WERI-Rb-1 (cell line): Measurements from ENCODE around the gene AGT.

Experiments used
- DNase-seq: peaks from one replicate; pipeline ENCODE4 v3.0.0-alpha.2; 2020
- H3K27ac ChIP-seq: fragments of 250-450 bp; sonication (Bioruptor Pico); 2 replicates; pipeline ENCODE4 v1.5.1; 2020; ENCODE audit warnings: mild to moderate bottlenecking, moderate library complexity
- H3K27me3 ChIP-seq: fragments of 250-450 bp; sonication (Bioruptor Pico); 2 replicates; pipeline ENCODE4 v1.5.1; 2021; ENCODE audit warnings: mild to moderate bottlenecking, low read depth, moderate library complexity; ENCODE audit not compliant: insufficient read depth, severe bottlenecking
- H3K36me3 ChIP-seq: fragments of 250-450 bp; sonication (Bioruptor Pico); 2 replicates; pipeline ENCODE4 v1.5.1; 2020; ENCODE audit warnings: mild to moderate bottlenecking, moderate library complexity
- H3K4me3 ChIP-seq: 2 replicates; pipeline ENCODE4 v1.5.1; 2011; ENCODE audit warnings: low read depth, mild to moderate bottlenecking, control low read depth, low read length
- H3K9me3 ChIP-seq: fragments of 250-450 bp; sonication (Bioruptor Pico); 2 replicates; pipeline ENCODE4 v1.5.1; 2021; ENCODE audit warnings: mild to moderate bottlenecking, moderate library complexity; ENCODE audit not compliant: severe bottlenecking
- TF ChIP-seq, protein P1 (sequence below): IDR thresholded peaks from 2 replicates; pipeline ENCODE4 v1.5.1; 2011; ENCODE audit warnings: low read depth, mild to moderate bottlenecking, control low read depth, inconsistent platforms, low read length

AGT gene

DNA sequence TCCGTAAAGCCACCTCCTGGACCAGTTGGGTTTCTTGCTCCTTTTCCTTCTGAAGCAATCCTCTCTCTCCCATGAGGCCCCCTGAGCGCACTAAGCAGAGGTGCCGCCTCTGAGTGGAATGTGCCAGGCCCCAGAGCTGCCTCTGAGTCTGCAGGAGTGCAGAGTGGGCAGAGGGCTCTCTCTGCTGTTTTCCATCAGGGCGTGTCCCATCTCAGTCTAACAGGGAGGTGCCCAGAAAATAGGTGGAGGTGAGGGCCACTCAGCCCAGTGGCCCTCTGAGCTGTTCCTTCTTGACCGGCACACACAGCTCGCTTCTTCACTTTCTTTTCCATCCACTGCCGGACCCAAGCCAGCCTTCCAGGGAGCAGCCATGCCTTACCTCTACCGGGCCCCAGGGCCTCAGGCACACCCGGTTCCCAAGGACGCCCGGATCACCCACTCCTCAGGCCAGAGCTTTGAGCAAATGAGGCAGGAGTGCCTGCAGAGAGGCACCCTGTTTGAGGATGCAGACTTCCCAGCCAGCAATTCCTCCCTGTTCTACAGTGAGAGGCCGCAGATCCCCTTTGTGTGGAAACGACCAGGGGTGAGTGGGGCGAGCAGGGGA is 33.3 kb upstream of the AGT start, which contains the start of gene CAPN9:
CAPN9 (plus strand) TSS at position 262 of the 604 bp plus-strand sequence; CDS start at position 371, 109 bp downstream.
- DNase-seq, result no peak
- TF ChIP-seq, protein P1, sequence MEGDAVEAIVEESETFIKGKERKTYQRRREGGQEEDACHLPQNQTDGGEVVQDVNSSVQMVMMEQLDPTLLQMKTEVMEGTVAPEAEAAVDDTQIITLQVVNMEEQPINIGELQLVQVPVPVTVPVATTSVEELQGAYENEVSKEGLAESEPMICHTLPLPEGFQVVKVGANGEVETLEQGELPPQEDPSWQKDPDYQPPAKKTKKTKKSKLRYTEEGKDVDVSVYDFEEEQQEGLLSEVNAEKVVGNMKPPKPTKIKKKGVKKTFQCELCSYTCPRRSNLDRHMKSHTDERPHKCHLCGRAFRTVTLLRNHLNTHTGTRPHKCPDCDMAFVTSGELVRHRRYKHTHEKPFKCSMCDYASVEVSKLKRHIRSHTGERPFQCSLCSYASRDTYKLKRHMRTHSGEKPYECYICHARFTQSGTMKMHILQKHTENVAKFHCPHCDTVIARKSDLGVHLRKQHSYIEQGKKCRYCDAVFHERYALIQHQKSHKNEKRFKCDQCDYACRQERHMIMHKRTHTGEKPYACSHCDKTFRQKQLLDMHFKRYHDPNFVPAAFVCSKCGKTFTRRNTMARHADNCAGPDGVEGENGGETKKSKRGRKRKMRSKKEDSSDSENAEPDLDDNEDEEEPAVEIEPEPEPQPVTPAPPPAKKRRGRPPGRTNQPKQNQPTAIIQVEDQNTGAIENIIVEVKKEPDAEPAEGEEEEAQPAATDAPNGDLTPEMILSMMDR, result no peak
- H3K27me3 ChIP-seq, result no peaks in the 10 kb centered on the region
- H3K4me3 ChIP-seq, result no peak within 1 kb of the TSS
- no peaks in the 10 kb centered on the region for H3K36me3 ChIP-seq
- no peak within 1 kb of the TSS for H3K27ac ChIP-seq
- no peaks in the 10 kb centered on the region for H3K9me3 ChIP-seq

DNA sequence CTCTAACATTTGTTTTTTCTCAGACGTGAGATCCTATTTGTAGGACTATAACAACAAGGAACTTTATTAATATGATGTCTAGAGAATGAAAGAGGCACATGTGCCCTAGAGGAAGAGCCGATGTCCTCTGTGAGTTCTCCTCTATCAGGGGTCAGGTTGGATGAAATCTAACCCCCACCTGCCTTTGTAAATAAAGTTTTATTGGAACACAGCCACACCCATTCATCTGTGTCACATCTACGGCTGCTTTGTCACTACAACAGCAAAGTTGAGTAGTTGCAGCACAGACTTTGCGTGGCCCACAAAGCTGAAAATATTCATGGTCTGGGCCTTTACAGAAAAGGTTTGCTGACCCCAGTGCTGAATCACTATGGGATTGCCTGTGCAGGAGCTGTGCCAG is 32.7 kb upstream of the AGT start:
- TF ChIP-seq, protein P1, result no peak
- Histone ChIP-seq H3K27ac (no peak overlapping the region), H3K27me3 (no peaks in the 10 kb centered on the region), H3K4me3 (no peak overlapping the region), H3K36me3 (no peaks in the 10 kb centered on the region), H3K9me3 (no peaks in the 10 kb centered on the region)
- no peak for DNase-seq

DNA sequence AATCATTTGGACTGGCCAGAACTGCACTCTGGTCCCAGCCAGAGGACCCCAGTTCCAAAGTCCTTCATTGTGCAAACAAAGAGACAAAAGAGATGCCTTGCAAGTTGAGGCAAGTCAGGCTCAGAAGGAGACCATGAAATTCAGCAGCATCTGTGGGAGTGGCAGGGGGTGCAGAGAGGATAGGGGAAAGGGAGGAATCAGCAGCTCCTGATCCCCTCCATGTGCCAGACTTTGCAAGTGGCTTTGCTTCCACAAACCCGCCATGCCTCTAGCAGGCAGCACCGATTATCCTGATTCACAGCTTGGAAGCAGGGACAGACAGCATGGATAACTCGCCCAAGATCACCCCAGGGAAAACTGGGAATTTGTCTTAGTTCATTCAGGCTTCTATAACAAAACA is 31.1 kb upstream of the AGT start:
- Histone ChIP-seq H3K27me3 (no peaks in the 10 kb centered on the region), H3K4me3 (no peak overlapping the region), H3K9me3 (no peaks in the 10 kb centered on the region), H3K27ac (no peak overlapping the region), H3K36me3 (no peaks in the 10 kb centered on the region)
- TF ChIP-seq, protein P1, result peak; percentile 10; the same call in 1 of the 2 replicates
- DNase-seq, result peak; percentile 58

DNA sequence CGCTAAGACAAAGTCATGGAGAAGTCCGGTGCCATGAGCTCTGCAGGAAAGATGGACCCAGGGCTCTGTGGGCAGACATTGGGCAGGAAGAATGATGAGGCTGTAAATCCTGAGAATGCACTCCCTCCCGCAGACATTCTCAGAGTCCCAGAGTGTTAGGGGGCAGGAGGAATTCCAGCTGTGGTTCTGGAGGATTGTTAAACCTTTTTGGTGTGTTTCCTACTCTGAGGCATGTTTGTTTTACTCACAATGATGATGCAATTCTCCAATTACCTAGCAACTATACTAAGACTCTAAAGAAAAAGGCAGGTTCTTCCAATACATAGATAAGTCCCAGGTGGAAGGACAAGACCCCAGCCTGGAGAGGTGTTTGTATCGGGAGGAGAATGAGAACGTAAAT is 30.5 kb upstream of the AGT start:
- Histone ChIP-seq H3K27ac (no peak overlapping the region), H3K27me3 (no peaks in the 10 kb centered on the region), H3K4me3 (no peak overlapping the region), H3K9me3 (no peaks in the 10 kb centered on the region), H3K36me3 (no peaks in the 10 kb centered on the region)
- no peak for DNase-seq
- TF ChIP-seq, protein P1, result no peak

DNA sequence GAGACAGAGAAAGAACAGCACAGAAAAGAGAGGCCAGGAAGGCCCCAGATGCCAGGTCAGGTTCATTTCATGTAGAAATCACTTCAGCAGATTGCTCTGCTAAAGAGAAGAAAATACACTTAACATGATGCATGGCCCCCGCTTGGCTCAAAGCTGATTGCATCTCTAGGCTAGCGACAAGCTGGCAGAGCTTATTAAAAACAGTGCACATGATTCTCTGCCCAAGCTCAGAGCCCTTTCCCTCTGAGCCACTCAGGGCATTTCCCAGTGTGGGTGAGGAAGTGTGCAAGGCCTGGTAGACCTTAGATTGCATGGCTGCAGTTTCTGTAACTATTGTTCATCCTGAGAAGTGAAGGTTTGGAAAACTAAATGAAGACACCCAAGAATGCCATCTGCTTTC is 30.0 kb upstream of the AGT start:
- Histone ChIP-seq H3K9me3 (no peaks in the 10 kb centered on the region), H3K36me3 (no peaks in the 10 kb centered on the region), H3K27ac (no peak overlapping the region), H3K27me3 (no peaks in the 10 kb centered on the region), H3K4me3 (no peak overlapping the region)
- DNase-seq, result no peak
- TF ChIP-seq, protein P1, result no peak
